HCT116 (cell line): ENCODE data around the gene CFAP58. TPM values are rescaled to one million over a fixed set of nuclear protein-coding genes. Genes with fewer than 3 reads are reported as not detected.

ENCODE experiments used
- ATAC-seq: fragments of 200-7000 bp; cut with Tn5 transposase; 2 replicates; pipeline ENCODE4 v1.9.1; 2020; ENCODE audit warnings: mild to moderate bottlenecking, moderate library complexity
- BruUV-seq: library from RNA; stranded (reverse); fragments of 400-500 nt; replicated peaks from 2 replicates; lab custom pipeline; 2021; lab: Mats Ljungman, UMichigan
- CTCF ChIA-PET: fragments of 300-600 bp; sonication (Branson Sonifier 250); formaldehyde crosslinking; loops from one replicate; lab custom pipeline; 2021; ENCODE audit warnings: antibody characterized with exemption; lab: Charles Lee
- POLR2A ChIA-PET: fragments of 300-600, 350-600 bp; sonication (Branson Sonifier 250); formaldehyde crosslinking; loops from one replicate; lab custom pipeline; 2021; ENCODE audit warnings: antibody characterized with exemption; lab: Charles Lee
- RAD21 ChIA-PET, 2 experiments: fragments of 300-600 bp; sonication (Branson Sonifier 250); formaldehyde crosslinking; loops; one replicate each; lab custom pipeline; 2023; ENCODE audit warnings: low total read pairs in 2 of 2; ENCODE audit not compliant: uncharacterized antibody in 2 of 2, unreplicated experiment in 2 of 2, low non-redundant PET in 1 of 2; lab: Charles Lee
- DNase-seq: peaks from one replicate; pipeline ENCODE4 v3.0.0-alpha.2; 2010; ENCODE audit warnings: low read depth, low spot score
- H2AFZ ChIP-seq: fragments of 200-600 bp; shearing (Covaris generic), sonication (generic); 2 replicates; pipeline ENCODE4 v1.6.1; 2017; ENCODE audit warnings: low read depth, mixed run types, mixed read lengths, antibody characterized with exemption, low read length; ENCODE audit not compliant: poor library complexity, severe bottlenecking
- H3K27ac ChIP-seq: 2 replicates; pipeline ENCODE4 v1.5.1; 2012; ENCODE audit warnings: low read depth, low read length
- H3K27me3 ChIP-seq: fragments of 200-600 bp; sonication (generic); 2 replicates; pipeline ENCODE4 v1.6.1; 2016; ENCODE audit warnings: mixed run types, low read length, mixed read lengths; ENCODE audit not compliant: insufficient read depth
- H3K36me3 ChIP-seq, 2 experiments: fragments of 200-500 bp in 1 of 2; fragments of 200-600 bp in 1 of 2; sonication (Bioruptor generic) in 1 of 2; sonication (generic) in 1 of 2; 2 replicates each; pipeline versions ENCODE4 v1.5.1 to v1.6.1; 2014 to 2016; ENCODE audit warnings: low read length in 2 of 2, inconsistent platforms in 1 of 2, mixed read lengths in 1 of 2, mixed run types in 1 of 2; ENCODE audit not compliant: insufficient read depth in 2 of 2, control insufficient read depth in 1 of 2
- H3K4me1 ChIP-seq, 2 experiments: fragments of 200-600 bp in 1 of 2; sonication (generic) in 1 of 2; 2 replicates each; pipeline versions ENCODE4 v1.5.1 to v1.6.1; 2012 to 2017; ENCODE audit warnings: low read length in 2 of 2, inconsistent platforms in 1 of 2, mild to moderate bottlenecking in 1 of 2, mixed read lengths in 1 of 2, mixed run types in 1 of 2, moderate library complexity in 1 of 2; ENCODE audit not compliant: insufficient read depth in 2 of 2, control insufficient read depth in 1 of 2
- H3K4me2 ChIP-seq: fragments of 200-600 bp; sonication (generic); 2 replicates; pipeline ENCODE4 v1.6.1; 2017; ENCODE audit warnings: mixed run types, low read length, mixed read lengths
- H3K4me3 ChIP-seq, 2 experiments: fragments of 200-600 bp in 1 of 2; sonication (generic) in 1 of 2; replicated peaks in 1 of 2; 2 replicates each; pipeline ENCODE4 v1.5.1; 2011 to 2016; ENCODE audit warnings: low read length in 2 of 2, control low read depth in 1 of 2, low read depth in 1 of 2, mild to moderate bottlenecking in 1 of 2, mixed read lengths in 1 of 2, mixed run types in 1 of 2
- H3K79me2 ChIP-seq: fragments of 200-600 bp; sonication (generic); 2 replicates; pipeline ENCODE4 v1.6.1; 2017; ENCODE audit warnings: mild to moderate bottlenecking, mixed run types, low read length, moderate library complexity, mixed read lengths; ENCODE audit not compliant: insufficient read depth
- H3K9ac ChIP-seq: fragments of 200-600 bp; sonication (generic); 2 replicates; pipeline ENCODE4 v1.6.1; 2016; ENCODE audit warnings: low read length, mixed read lengths
- H3K9me2 ChIP-seq: fragments of 200-600 bp; sonication (generic), shearing (Covaris generic); 2 replicates; pipeline ENCODE4 v1.6.1; 2017; ENCODE audit warnings: mixed run types, mild to moderate bottlenecking, moderate library complexity; ENCODE audit not compliant: insufficient read depth
- H3K9me3 ChIP-seq, 2 experiments: fragments of 200-500 bp in 1 of 2; fragments of 200-600 bp in 1 of 2; sonication (Bioruptor generic) in 1 of 2; sonication (generic) in 1 of 2; 2 replicates each; pipeline ENCODE4 v1.6.1; 2014 to 2017; ENCODE audit warnings: low read length in 2 of 2, mixed read lengths in 2 of 2, inconsistent platforms in 1 of 2, low read depth in 1 of 2, mild to moderate bottlenecking in 1 of 2, mixed run types in 1 of 2, moderate library complexity in 1 of 2; ENCODE audit not compliant: control insufficient read depth in 1 of 2, insufficient read depth in 1 of 2
- H4K20me1 ChIP-seq: fragments of 200-600 bp; sonication (generic), shearing (Covaris generic); 2 replicates; pipeline ENCODE4 v1.6.1; 2017; ENCODE audit warnings: mixed run types, mild to moderate bottlenecking, moderate library complexity; ENCODE audit not compliant: insufficient read depth
- ELF1 ChIP-seq: IDR thresholded peaks from 2 replicates; pipeline ENCODE4 v1.6.1; 2012; ENCODE audit warnings: low read depth, borderline replicate concordance
- EZH2phosphoT487 ChIP-seq: fragments of 200-600 bp; IDR thresholded peaks from 2 replicates; pipeline ENCODE4 v1.6.1; 2018; ENCODE audit warnings: antibody characterized with exemption, borderline replicate concordance
- FOSL1 ChIP-seq: IDR thresholded peaks from 2 replicates; pipeline ENCODE4 v1.6.1; 2012; ENCODE audit warnings: low read depth
- POLR2AphosphoS5 ChIP-seq: IDR thresholded peaks from 2 replicates; pipeline ENCODE4 v1.6.1; 2011; ENCODE audit warnings: mild to moderate bottlenecking, low read depth, low read length, moderate library complexity
- SIN3A ChIP-seq: IDR thresholded peaks from 2 replicates; pipeline ENCODE4 v1.6.1; 2012; ENCODE audit warnings: low read depth
- SP1 ChIP-seq: IDR thresholded peaks from 2 replicates; pipeline ENCODE4 v1.6.1; 2012; ENCODE audit warnings: low read depth
- YY1 ChIP-seq: IDR thresholded peaks from 2 replicates; pipeline ENCODE4 v1.6.1; 2011; ENCODE audit warnings: low read length, low read depth, moderate library complexity, mild to moderate bottlenecking; ENCODE audit not compliant: insufficient replicate concordance; ENCODE audit errors: extremely low read depth
- ZNF274 ChIP-seq: fragments of 200-500 bp; sonication (Bioruptor generic); IDR thresholded peaks from 2 replicates; pipeline ENCODE4 v1.6.1; 2014; ENCODE audit warnings: mild to moderate bottlenecking, low read depth, low read length, inconsistent platforms
- intact Hi-C: fragments of 100-400 bp; cut with micrococcal nuclease; formaldehyde crosslinking; loops from 2 replicates; pipeline ENCODE4 v1.10.0; 2022
- total RNA-seq: library from RNA; stranded (reverse); gene quantifications from one replicate; pipeline ENCODE4 v1.2.1, GENCODE V29; 2021; ENCODE audit not compliant: unreplicated experiment
- TF ChIP-seq, protein P1 (sequence below): IDR thresholded peaks from 2 replicates; pipeline ENCODE4 v1.6.1; 2012; ENCODE audit warnings: low read depth
- TF ChIP-seq, protein P2 (sequence below): IDR thresholded peaks from 2 replicates; pipeline ENCODE4 v1.6.1; 2011; ENCODE audit warnings: mild to moderate bottlenecking, low read length, moderate library complexity; ENCODE audit not compliant: insufficient replicate concordance; ENCODE audit errors: extremely low read depth
- TF ChIP-seq, protein P3 (sequence below): IDR thresholded peaks from 2 replicates; pipeline ENCODE4 v1.6.1; 2012

Gene CFAP58
- total RNA-seq, 1 experiment from 2014 or later, result 0.91 TPM

DNA sequence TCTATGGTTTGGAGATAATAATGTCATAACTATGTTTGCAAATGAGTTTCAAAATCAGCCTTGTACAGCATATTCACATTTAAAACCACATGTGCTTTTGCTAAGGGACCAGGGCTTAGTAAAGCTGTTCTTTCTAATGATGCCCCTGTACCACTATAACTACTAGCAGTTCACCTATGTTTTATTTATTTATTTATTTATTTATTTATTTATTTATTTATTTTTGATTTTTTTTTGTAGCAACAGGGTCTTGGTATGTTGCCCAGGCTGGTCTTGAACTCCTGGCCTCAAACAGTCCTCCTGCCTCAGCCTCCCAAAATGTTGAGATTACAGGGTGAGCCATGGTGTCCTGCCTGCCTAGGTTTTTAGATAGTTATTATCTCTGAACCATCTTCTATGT is 96.9 kb downstream of the CFAP58 start (continued):
- TF ChIP-seq, protein P1, sequence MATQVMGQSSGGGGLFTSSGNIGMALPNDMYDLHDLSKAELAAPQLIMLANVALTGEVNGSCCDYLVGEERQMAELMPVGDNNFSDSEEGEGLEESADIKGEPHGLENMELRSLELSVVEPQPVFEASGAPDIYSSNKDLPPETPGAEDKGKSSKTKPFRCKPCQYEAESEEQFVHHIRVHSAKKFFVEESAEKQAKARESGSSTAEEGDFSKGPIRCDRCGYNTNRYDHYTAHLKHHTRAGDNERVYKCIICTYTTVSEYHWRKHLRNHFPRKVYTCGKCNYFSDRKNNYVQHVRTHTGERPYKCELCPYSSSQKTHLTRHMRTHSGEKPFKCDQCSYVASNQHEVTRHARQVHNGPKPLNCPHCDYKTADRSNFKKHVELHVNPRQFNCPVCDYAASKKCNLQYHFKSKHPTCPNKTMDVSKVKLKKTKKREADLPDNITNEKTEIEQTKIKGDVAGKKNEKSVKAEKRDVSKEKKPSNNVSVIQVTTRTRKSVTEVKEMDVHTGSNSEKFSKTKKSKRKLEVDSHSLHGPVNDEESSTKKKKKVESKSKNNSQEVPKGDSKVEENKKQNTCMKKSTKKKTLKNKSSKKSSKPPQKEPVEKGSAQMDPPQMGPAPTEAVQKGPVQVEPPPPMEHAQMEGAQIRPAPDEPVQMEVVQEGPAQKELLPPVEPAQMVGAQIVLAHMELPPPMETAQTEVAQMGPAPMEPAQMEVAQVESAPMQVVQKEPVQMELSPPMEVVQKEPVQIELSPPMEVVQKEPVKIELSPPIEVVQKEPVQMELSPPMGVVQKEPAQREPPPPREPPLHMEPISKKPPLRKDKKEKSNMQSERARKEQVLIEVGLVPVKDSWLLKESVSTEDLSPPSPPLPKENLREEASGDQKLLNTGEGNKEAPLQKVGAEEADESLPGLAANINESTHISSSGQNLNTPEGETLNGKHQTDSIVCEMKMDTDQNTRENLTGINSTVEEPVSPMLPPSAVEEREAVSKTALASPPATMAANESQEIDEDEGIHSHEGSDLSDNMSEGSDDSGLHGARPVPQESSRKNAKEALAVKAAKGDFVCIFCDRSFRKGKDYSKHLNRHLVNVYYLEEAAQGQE, result no peak
- no peak for TF ChIP-seq ZNF274
- TF ChIP-seq FOSL1, result no peak
- no peak for TF ChIP-seq SIN3A
- TF ChIP-seq POLR2AphosphoS5, result no peak

DNA sequence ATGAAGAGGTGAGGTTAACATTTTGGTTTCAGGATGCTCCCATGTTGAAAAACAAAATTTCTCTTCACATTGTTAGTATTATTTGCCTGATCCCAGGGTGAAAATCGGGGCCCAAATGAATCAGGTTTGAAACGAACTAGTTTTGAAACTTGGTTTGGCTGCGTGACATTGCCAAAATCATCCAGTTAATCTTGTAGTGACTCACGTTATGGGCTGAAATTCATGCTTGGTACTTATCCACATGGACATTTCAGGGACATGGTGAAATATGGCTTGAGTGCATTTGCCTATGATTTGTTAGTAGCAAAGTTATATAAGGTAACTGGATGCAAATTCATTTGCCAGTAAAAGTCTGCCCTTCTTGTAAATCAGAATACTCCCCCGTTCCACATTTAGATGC is 97.3 kb downstream of the CFAP58 start:
- no peak for DNase-seq
- intact Hi-C loops, result no loop called here
- H2AFZ ChIP-seq, result no peak overlapping the region
- H3K9ac ChIP-seq, result no peak overlapping the region
- BruUV-seq, result no TSS peak
- no peak overlapping the region for H3K4me3 ChIP-seq
- H3K27ac ChIP-seq, result no peak overlapping the region
- RAD21 ChIA-PET, result no interaction called here
- TF ChIP-seq YY1 (no peak), POLR2AphosphoS5 (no peak), EZH2phosphoT487 (no peak), ELF1 (no peak), FOSL1 (no peak), ZNF274 (no peak), SP1 (no peak)
- TF ChIP-seq, protein P2, sequence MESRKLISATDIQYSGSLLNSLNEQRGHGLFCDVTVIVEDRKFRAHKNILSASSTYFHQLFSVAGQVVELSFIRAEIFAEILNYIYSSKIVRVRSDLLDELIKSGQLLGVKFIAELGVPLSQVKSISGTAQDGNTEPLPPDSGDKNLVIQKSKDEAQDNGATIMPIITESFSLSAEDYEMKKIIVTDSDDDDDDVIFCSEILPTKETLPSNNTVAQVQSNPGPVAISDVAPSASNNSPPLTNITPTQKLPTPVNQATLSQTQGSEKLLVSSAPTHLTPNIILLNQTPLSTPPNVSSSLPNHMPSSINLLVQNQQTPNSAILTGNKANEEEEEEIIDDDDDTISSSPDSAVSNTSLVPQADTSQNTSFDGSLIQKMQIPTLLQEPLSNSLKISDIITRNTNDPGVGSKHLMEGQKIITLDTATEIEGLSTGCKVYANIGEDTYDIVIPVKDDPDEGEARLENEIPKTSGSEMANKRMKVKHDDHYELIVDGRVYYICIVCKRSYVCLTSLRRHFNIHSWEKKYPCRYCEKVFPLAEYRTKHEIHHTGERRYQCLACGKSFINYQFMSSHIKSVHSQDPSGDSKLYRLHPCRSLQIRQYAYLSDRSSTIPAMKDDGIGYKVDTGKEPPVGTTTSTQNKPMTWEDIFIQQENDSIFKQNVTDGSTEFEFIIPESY, result no peak
- TF ChIP-seq, protein P1, result no peak
- TF ChIP-seq, protein P3, sequence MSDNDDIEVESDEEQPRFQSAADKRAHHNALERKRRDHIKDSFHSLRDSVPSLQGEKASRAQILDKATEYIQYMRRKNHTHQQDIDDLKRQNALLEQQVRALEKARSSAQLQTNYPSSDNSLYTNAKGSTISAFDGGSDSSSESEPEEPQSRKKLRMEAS, result no peak
- TF ChIP-seq, all 23 proteins: peak for 0
- no peak overlapping the region for H3K4me2 ChIP-seq
- no peaks in the 10 kb centered on the region for H3K79me2 ChIP-seq
- peaks cover 86% of the 10 kb centered on the region for H3K27me3 ChIP-seq
- POLR2A ChIA-PET, result no interaction called here
- H4K20me1 ChIP-seq, result no peaks in the 10 kb centered on the region
- H3K9me2 ChIP-seq, result no peaks in the 10 kb centered on the region
- no peaks in the 10 kb centered on the region for H3K4me1 ChIP-seq
- CTCF ChIA-PET, result no interaction called here
- H3K36me3 ChIP-seq, result no peaks in the 10 kb centered on the region
- no peaks in the 10 kb centered on the region for H3K9me3 ChIP-seq
- ATAC-seq, result no peak
